WI38 (cell line): ENCODE measurements around the gene PHLDA1.

Source experiments
- H3K4me3 ChIP-seq: 2 replicates; pipeline ENCODE4 v1.5.1; 2011; ENCODE audit warnings: low read depth, mild to moderate bottlenecking, control low read depth, low read length
- CTCF ChIP-seq: IDR thresholded peaks from 2 replicates; pipeline ENCODE4 v1.5.1; 2012; ENCODE audit warnings: low read depth, mild to moderate bottlenecking, control low read depth, low read length

Gene PHLDA1

GRCh38 chr12:76003355-76003638 is 28.3 kb downstream of the PHLDA1 start:
- H3K4me3 ChIP-seq: no peak overlapping the region
- TF ChIP-seq CTCF: no peak

- no peak for TF ChIP-seq CTCF
- no peak overlapping the region for H3K4me3 ChIP-seq
Observed at GRCh38 chr12:76002598-76003354, 28.8 kb downstream of the PHLDA1 start.

GRCh38 chr12:75998292-75999063 is 33.1 kb downstream of the PHLDA1 start:
- no peak for TF ChIP-seq CTCF
- H3K4me3 ChIP-seq: no peak overlapping the region

GRCh38 chr12:75997658-75998057 is 33.9 kb downstream of the PHLDA1 start:
- TF ChIP-seq CTCF: no peak
- no peak overlapping the region for H3K4me3 ChIP-seq

- H3K4me3 ChIP-seq: no peak overlapping the region
- no peak for TF ChIP-seq CTCF
Observed at GRCh38 chr12:75996861-75997447, 34.6 kb downstream of the PHLDA1 start.

GRCh38 chr12:75995691-75996090 is 35.9 kb downstream of the PHLDA1 start:
- TF ChIP-seq CTCF: no peak
- no peak overlapping the region for H3K4me3 ChIP-seq
